Breast epithelium (tissue), 3 donors: ENCODE data around the gene INIP.

Experiments
- POLR2A ChIP-seq: fragments of 450-650 bp; IDR thresholded peaks from one replicate; pipeline ENCODE4 v1.6.1; 2016; ENCODE audit warnings: antibody characterized with exemption, mild to moderate bottlenecking, moderate library complexity
- POLR2AphosphoS5 ChIP-seq, 3 donors: sonication (generic); formaldehyde crosslinking; IDR thresholded peaks; one replicate each; pipeline ENCODE4 v1.6.1; 2017; ENCODE audit warnings: antibody characterized with exemption in 3 of 3
- TF ChIP-seq, protein P1 (sequence below), 3 donors: fragments of 450-650 bp; IDR thresholded peaks; one replicate each; pipeline ENCODE4 v1.5.1; 2016 to 2017; ENCODE audit warnings: antibody characterized with exemption in 3 of 3, mild to moderate bottlenecking in 3 of 3, moderate library complexity in 3 of 3

DNA sequence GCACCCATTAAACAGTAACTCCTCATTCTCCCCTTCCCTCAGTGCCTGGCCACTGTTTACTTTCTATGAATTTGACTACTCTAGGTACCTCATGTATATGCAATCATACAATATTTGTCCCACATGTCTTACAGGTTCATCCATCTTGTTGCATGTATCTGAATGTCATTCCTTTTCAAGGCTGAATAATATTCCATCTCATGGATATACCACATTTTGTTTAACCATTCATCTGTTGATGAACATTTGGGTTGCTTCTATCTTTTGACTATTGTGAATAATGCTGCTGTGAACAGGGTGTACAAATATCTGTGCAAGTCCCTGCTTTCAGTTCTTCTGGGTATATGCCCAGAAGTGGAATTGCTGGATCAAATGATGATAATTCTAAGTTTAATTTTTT is 40.9 kb downstream of the INIP start:
- TF ChIP-seq, protein P1, sequence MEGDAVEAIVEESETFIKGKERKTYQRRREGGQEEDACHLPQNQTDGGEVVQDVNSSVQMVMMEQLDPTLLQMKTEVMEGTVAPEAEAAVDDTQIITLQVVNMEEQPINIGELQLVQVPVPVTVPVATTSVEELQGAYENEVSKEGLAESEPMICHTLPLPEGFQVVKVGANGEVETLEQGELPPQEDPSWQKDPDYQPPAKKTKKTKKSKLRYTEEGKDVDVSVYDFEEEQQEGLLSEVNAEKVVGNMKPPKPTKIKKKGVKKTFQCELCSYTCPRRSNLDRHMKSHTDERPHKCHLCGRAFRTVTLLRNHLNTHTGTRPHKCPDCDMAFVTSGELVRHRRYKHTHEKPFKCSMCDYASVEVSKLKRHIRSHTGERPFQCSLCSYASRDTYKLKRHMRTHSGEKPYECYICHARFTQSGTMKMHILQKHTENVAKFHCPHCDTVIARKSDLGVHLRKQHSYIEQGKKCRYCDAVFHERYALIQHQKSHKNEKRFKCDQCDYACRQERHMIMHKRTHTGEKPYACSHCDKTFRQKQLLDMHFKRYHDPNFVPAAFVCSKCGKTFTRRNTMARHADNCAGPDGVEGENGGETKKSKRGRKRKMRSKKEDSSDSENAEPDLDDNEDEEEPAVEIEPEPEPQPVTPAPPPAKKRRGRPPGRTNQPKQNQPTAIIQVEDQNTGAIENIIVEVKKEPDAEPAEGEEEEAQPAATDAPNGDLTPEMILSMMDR (IDR thresholded peaks at IDR 0.05), result no peak
- no peak for TF ChIP-seq POLR2A
- TF ChIP-seq POLR2AphosphoS5 (IDR thresholded peaks at IDR 0.05), result no peak
